Hypothalamus (tissue), 51 donors: Measurements from ENCODE around the gene OLR1.

Experiments
- DNase-seq, 51 donors: peaks; one replicate each; lab custom pipeline; 2025; lab: John Stamatoyannopoulos, UW

Gene OLR1

DNA sequence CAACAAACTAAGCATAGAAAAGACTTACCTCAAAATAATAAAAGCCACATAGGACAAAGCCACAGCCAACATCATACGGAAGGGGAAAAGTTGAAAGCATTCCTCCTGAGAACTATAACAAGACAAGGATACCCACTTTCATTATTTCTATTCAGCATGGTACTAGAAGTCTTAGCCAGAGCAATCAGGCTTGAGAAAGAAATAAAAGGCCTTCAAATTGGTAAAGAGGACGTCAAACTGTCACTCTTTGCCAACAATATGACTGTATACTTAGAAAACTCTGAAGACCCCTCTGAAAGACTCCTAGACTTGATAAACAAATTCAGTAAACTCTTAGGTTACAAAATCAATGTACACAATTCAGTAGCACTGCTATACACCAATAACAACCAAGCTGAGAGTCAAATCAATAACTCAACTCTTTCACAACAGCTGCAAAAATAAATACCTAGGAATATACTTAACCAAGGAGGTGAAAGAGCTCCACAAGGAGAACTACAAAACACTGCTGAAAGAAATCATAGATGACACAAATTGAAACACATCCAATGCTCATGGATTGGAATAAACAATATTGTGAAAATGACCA, 61.6 kb downstream of the OLR1 start:
- no peak for DNase-seq
